WTC11 (cell line): Measurements from ENCODE around the gene SON.

Source experiments
- ESRRA ChIP-seq: sonication (generic); formaldehyde crosslinking; IDR thresholded peaks from 2 replicates; pipeline ENCODE4 v1.8.1; 2022; ENCODE audit warnings: mild to moderate bottlenecking, missing genetic modification reagents, borderline replicate concordance
- NR3C1 ChIP-seq: sonication (generic); formaldehyde crosslinking; conservative IDR thresholded peaks from 2 replicates; pipeline ENCODE4 v1.8.1; 2023; ENCODE audit warnings: low read depth, mild to moderate bottlenecking, missing genetic modification reagents
- TP53 ChIP-seq: sonication (generic); formaldehyde crosslinking; IDR thresholded peaks from 2 replicates; pipeline ENCODE4 v1.8.1; 2023; ENCODE audit warnings: mild to moderate bottlenecking, missing genetic modification reagents
- ZBTB21 ChIP-seq: sonication (generic); formaldehyde crosslinking; IDR thresholded peaks from 2 replicates; pipeline ENCODE4 v1.8.1; 2023; ENCODE audit warnings: mild to moderate bottlenecking, missing genetic modification reagents, borderline replicate concordance
- ZNF121 ChIP-seq: sonication (generic); formaldehyde crosslinking; IDR thresholded peaks from 2 replicates; pipeline ENCODE4 v1.8.0; 2023; ENCODE audit warnings: missing genetic modification reagents
- TF ChIP-seq, protein P1 (sequence below): sonication (generic); formaldehyde crosslinking; IDR thresholded peaks from 2 replicates; pipeline ENCODE4 v1.8.0; 2022; ENCODE audit warnings: mild to moderate bottlenecking, missing genetic modification reagents
- TF ChIP-seq, protein P2 (sequence below): fragments of 200-600 bp; IDR thresholded peaks from 2 replicates; pipeline ENCODE4 v1.8.0; 2022; ENCODE audit warnings: antibody characterized with exemption

DNA sequence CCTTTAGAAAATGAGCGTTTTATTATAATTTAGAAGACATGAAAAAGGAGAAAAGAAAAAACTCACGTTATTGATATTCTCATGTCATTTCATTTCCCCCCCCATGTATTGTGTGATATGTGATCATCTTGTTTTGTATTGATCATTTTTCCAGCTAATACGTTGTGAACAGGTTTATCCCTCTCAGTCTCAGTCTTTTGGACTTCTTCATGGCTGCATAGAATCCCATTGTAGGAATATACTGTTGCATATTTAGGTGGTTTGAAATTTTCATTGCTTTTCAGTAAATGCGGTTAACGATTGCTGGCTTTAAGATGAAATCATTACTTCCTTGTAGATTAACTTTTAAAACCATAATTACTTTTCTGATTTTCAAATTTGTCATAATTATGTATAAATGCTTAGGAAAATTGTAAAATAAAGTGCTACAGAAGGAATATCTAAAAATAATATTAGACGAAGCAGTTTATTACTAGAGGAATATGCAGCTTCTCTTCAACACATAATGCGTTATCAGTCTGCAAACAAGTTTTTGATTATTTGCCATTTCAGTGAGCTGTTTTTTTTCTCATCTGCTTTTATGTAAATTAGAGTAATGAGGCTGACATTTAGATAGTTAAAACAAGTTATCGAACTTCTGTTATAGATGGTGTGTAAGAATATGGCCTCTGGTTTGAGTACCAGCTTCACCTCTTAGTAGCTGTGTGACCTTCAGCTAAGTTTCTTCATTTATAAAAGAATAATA is 1.8 kb downstream of the SON start:
- TF ChIP-seq ZNF121: no peak
- TF ChIP-seq, protein P1, sequence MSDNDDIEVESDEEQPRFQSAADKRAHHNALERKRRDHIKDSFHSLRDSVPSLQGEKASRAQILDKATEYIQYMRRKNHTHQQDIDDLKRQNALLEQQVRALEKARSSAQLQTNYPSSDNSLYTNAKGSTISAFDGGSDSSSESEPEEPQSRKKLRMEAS (CRISPR knock-in tag): no peak
- TF ChIP-seq ZBTB21 (CRISPR knock-in tag): no peak
- TF ChIP-seq, protein P2, sequence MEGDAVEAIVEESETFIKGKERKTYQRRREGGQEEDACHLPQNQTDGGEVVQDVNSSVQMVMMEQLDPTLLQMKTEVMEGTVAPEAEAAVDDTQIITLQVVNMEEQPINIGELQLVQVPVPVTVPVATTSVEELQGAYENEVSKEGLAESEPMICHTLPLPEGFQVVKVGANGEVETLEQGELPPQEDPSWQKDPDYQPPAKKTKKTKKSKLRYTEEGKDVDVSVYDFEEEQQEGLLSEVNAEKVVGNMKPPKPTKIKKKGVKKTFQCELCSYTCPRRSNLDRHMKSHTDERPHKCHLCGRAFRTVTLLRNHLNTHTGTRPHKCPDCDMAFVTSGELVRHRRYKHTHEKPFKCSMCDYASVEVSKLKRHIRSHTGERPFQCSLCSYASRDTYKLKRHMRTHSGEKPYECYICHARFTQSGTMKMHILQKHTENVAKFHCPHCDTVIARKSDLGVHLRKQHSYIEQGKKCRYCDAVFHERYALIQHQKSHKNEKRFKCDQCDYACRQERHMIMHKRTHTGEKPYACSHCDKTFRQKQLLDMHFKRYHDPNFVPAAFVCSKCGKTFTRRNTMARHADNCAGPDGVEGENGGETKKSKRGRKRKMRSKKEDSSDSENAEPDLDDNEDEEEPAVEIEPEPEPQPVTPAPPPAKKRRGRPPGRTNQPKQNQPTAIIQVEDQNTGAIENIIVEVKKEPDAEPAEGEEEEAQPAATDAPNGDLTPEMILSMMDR: no peak
- TF ChIP-seq TP53 (CRISPR knock-in tag): no peak
- TF ChIP-seq NR3C1: no peak
- TF ChIP-seq ESRRA (CRISPR knock-in tag): no peak
